GM18909 (cell line): ENCODE results near the gene LAMA4.
A peak's percentile ranks its signal among the peaks of the same experiment; 100 is the strongest.

Experiments
- ATAC-seq: cut with Tn5 transposase; IDR thresholded peaks from one replicate; pipeline ENCODE4 v1.9.1; 2021; ENCODE audit warnings: mild to moderate bottlenecking; ENCODE audit not compliant: unreplicated experiment, poor library complexity

LAMA4 gene

DNA sequence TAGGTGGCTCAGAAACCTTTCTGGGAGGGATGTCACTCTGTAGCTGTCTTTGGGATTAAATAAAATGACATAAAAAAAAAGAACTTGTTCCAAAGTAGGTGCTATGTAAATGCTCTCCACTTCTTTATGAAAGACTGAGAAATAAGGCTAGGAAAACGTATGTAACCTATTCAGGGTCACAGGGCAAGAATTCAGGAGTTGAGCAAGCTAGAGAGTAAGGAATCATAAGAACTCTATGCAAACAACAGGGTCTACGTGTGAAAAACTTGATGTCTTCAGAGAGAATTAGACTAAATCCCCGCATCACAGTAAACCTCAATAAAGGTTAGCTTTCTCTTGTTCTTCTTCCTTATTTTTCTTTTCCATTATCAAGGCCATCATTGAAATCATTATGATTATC is 59.2 kb downstream of the LAMA4 start:
- no peak for ATAC-seq

DNA sequence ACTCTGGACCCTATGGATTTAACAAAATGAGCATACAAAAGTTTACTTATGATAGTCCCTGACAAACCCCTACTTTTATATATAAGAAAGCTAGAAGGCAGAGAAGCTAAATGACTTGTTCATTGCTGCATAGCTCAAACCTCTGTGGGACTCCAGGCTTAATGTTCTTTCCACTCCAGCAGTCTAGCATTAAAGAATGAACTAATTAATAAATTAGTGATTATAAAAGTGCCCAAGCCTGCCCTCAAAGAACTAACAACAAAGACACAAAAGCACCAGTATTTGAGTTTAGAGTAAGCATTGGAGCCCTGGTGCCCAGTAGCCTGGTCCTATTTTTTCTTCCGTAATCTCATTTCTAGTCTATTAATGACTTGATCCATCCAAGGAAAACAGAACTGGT is 59.9 kb downstream of the LAMA4 start:
- no peak for ATAC-seq

DNA sequence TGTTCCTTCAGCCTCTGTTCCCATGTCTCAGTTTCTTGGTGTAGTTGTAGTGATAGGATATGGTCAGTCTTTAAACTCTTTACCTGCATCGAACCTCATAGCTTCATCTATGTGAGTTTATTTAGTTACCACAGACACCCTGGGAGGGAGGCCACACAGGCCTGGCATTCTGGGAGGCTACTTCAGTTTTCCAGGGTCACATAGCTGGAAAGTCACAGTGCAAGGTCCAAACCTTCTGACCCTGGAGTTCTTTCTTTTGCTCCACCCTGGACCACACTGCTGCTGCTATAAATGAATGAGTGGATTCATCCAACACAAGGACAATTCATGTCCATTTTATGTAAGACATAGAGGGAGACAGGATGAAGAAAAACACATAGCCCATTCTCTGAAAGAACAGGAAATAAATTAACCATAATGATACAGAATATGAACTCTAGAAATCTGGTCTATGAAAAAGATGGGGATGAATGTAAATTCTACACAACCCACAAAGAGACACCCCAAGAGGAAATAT is 60.8 kb downstream of the LAMA4 start:
- no peak for ATAC-seq

DNA sequence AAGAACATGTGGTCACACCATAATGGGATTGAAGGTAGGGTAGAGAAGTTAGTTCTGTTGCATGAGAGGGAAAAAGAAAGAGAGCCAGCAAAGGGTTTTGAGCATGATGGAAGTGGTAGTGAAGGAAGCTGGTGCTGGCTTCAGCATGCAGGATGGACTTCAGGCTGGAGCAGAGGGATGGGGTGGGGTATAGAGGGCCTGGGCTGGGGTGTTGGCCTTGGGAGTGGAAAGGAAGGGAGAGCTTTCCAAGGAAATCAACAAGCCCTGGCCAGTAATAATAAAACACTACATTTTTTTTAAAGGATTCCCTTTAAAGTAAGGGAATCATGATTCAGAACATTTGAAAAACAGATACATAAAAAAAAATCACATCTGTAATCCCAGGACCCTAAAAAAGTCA is 61.2 kb downstream of the LAMA4 start:
- no peak for ATAC-seq

DNA sequence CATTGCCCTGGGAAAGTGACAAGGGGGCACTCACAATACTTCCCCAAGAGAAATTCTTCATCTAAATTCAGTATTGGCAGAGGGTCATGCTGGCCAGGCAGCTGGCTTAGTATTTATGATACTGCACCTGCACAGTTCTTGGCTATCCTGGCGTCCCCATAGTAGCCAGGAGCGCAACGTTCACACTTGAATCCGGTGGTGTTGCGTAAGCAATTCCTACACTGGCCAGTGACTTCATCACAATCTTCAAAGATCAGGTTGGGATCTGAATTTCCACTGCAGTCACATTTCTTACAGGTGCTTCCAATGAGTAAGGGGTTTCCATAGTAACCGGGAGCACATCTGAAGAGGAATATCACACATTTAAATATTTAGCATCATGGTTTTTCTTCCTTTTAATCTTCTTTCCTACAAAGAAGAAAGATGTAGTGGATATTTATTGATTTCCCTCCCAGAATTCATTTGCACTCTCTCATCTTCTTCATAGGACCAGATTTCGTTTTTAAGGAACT is 62.8 kb downstream of the LAMA4 start:
- no peak for ATAC-seq

DNA sequence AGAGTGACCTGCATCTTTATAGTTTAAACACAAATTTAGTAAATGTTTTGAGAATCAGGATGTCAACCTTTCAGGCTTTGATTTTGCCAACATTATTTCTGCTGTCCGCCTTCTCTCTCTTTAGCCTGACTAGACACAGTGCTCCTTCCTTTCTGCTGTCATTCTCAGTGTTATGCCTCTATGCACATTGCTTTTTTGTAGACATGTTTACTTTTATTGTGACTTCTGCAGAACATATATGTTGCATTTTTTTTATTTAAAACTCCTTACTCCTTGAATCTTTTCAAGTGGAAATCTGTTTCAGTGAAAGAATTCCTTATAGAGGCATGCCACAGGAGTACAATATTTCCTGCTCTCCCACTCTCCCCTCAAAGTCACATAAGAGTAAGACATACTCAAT is 64.2 kb downstream of the LAMA4 start:
- ATAC-seq: no peak

DNA sequence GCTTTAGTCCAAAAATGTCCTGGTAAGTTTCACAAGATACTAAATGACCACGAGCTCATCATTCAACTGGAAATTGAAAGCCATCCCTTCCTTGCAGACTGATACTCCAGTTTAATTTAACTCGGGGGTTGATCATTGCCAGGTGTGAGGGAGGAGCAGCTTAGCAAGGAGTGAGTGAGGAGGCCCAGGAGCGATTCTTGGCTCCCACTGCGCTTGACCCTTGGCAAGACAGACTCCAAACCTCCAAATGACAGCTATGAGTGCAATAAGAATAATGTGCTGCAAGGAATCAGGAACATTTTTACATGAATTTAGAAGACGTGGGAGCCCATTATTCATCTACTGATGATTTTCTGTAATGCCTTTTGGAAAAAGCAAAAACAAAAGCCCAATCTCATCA is 64.9 kb downstream of the LAMA4 start:
- no peak for ATAC-seq

DNA sequence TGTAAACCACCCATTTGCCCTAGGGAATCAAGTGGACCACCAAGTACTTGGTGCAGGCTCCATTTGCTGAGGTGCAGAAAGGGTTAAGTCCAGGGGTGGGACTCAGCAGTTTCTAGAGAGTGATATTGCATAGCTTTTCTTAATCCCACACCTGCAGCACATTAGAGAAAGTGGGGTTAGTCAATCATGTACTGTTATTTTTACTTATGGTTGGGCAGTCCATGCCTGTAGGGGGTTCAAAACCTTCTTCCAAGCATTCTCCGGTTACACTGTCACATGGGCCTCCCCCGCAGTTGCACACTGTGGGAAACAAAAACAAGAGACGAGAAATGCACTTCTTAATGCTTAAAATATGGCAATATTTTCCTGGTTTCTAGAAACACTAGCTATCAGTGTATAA is 65.5 kb downstream of the LAMA4 start:
- no peak for ATAC-seq

DNA sequence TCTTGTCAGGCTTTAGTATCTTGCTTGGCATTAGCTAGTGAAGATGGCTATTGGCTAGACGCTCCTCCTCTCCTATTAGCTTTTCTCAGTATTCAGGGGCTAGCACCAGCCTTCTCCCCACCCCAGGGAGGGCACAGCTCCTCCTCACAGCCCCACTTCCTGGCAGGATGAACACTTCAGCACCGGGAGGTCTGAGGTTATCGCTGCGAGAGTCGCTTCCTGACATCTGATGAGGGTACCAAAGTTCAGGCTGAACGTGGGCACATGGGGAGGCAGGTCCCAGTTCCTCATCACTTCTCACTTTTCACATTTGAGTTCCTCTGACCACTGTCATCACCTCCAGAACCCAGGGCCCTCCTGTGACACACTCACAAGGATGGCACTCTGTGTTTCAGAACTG is 66.6 kb downstream of the LAMA4 start:
- no peak for ATAC-seq

DNA sequence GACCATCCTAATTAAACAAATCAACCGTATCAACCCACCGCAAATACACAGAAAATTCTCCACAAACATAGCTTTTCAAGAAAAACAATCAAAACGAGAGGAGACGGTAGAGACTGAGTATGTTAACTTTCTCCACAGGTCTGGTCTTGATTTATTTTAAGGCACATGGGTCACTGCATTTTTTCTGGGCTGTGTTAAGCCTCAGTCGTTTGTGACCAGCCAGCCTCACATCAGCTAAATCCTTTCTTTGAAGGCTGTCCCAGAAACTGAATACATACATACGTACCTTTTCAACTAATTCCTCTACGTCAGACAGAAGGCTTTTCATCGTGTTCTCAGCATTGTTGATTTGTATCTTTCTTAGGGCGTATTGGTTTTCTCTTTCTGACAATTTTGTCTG is 69.4 kb downstream of the LAMA4 start:
- no peak for ATAC-seq

DNA sequence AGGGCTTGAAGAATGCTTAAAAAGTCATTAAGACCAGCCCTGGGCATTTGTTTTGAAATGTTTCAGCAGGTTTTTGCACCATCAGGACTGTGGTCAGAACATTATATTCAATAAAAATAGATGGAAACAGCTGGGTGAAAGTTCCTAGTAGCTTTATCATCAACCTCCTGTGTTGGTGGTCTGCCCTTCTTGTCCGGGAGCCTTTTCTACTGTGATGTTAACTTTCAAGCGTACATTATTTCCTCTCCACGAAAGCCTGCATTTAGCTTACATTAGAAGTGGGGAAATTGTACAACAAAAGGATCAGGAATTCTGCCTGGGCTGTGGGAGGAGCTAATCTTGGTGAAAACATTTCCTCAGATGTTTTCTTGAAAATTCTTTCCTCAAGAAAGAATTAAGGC is 71.1 kb downstream of the LAMA4 start:
- ATAC-seq: no peak

DNA sequence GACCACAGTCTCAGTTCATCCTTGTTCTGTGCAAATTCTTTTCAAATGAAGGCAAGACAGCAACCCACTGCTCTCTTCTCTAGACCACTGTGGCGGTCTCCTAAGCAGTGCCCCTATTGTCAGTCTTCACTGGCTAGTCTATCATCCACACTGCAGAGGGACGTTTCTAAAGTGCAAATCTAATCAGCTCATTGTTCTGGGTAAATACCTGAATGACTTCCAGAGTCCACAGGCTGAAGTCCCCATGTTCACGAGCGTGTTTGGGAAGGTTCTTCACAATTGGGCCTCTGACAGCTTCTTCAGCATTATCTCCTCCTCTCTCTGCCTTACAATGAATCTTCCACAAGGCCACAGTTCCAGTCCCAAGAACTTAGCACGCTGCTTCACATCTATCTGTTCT is 73.2 kb downstream of the LAMA4 start:
- ATAC-seq: no peak

DNA sequence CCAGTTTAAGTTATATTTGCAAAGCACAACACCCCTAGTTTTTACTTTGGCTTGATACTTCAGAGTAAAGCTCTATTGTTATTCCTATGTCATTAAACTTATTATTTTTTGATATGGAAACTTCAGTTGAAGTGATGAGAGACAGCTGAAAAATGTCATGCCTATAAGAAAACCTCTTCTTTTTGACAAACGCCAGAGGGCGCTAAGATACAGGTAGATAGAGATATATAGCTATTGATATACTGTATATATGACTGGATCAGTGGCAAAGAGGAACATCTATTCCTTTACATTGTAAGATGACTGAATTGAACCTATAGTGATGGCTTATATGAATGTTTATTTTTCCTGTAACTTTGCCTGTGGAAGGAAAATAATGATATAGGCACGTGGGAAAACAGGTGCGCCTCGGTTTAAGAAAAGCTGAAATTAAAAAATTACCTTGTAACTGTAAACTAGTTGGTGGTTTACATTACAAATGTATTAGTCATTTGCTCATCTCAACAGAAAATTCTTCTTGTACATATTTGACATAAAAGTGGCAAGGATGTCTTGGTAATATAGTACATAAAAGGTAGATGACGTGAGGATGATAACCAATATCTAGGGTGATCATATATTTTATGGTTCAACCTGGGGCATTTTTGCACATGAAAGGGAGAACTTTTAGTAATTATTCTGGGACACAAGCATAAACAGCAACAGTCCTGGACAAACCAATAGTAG is 74.1 kb downstream of the LAMA4 start:
- ATAC-seq: peak; percentile 84

DNA sequence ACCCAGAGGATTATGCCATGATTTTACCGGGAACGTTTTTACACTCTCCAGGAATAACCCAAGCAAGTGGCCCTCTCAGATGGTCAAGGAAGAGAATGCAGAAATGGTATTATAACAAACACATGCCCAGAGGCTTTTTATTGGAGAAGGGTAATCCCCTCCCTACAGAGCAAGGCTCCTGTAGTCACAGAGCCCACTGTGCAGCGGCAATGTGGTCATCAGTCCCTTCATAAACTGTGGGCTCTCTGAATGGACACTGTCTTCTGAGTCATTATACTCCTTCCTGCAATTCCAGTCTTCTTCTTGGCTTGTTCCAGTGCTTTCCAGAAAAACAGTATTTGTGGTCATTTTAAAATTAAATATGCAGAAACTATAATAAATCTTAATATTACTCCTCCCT is 74.7 kb downstream of the LAMA4 start:
- ATAC-seq: no peak

DNA sequence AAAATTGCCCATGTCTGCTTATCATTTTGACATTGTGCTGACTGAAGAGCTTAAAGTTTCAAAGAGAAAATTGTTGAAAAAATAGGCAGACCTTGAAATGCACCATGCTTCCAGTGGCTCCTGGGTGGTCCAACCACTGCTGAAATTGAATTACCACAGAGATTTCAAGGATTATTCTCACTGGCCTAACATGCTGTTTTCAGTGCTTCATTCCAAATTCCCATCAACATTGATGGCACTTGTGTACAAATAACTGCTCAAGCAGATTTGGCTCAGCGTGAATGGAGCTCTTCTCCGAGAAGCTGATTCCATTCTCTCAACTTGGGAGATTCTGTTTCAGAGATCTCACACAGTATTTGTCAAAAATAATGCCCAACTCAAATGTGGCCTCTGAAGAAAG is 75.5 kb downstream of the LAMA4 start:
- ATAC-seq: no peak

DNA sequence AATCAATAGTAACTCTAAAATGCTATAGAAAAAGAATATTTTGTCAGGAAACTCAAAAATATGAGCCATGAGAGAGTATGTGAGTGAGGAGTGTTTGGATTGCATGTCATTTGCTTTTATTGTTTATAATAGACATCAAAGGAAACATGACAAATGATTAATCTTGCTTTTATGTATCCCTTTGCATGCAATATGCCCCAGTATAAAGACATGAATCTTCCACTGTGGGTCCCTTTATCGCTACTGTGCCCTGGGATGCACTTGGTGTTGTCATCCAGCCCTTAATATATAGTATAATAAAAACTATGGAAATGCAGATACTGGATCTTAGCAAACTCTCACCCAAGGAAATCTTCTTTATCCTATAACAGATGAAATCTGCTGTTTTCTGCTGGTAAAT is 77.3 kb downstream of the LAMA4 start:
- ATAC-seq: no peak

DNA sequence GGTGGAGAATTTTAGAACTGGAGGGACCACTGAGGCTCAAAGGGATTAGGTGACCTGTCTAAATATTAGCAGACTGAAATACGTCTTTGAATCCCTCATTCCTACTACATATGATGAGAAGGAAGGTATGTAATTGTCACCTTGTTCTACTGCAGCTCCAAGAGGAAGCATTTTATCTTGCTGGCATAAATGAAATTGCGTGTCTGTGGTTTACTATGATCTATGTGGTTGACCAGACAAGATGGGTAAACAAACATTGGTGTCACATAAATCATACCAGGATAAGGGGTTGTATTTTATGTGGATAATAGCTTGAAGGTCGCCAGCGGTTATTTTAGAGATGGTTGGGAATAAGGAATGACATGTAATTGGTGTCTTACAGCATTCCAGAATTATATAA is 78.2 kb downstream of the LAMA4 start:
- ATAC-seq: no peak

DNA sequence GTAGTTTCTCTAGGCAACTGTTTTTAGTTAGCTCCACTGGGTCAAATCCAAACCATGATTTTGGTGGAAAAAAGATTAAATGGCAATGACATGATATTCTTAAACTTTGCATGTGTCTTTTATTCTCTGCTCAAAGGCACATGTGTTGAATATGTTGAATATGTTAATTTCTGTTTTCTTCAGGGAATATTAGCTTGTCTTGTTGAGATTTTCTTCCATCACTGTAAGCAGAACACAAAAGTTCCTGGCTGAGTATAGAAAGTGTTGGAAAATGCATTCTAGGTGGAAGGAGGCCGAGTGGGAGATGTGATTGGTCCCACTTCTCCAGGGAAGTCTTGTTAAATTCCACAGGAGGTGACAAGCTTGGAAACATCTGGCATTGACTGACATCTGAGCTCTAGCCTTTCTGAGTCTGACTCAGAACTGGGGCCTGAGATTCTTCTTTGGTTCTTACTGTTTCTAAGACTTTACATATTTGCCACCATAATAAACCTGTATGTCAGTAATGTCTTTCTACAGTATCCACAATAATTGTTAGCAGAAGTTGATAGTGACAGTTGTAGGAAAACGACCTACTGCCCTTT is 81.1 kb downstream of the LAMA4 start:
- ATAC-seq: no peak

DNA sequence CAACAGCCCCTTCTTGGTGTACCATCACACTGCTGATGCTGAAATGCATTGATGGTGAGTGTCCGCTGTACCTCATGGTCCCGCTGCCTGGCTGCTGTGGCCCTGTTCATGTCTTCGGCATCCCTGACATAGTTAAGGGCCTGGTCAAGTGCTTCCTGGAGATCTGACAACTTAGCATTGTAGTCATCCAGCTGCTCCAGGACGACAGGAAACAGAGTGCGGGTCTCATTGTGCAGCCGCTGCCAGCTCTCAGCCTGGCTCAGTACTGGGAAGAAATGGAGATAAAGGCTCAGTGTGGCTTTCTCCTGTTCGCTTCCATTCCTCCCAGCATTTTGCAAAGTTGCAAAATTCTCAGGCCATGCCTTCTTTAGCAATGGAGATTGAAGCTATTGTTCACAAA is 81.8 kb downstream of the LAMA4 start:
- no peak for ATAC-seq

DNA sequence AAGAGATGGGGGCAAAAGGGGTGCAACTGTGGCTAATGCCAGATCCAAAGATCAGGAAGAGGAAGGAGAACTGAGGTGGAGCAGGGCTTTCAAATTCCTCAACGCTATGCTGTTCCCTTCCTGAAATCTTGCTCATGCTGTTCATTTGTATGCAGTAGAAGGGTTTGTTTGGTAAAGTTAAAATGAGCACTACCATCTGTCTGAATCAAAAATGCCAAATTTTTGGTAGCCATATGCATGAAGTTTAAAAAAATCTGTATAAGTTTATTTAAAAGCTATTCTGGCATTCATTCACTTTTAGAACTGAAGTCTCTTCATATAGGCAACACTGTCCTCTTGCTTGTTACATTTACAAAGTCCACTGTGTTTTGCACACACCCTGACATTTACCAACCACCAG is 84.8 kb downstream of the LAMA4 start:
- ATAC-seq: no peak

DNA sequence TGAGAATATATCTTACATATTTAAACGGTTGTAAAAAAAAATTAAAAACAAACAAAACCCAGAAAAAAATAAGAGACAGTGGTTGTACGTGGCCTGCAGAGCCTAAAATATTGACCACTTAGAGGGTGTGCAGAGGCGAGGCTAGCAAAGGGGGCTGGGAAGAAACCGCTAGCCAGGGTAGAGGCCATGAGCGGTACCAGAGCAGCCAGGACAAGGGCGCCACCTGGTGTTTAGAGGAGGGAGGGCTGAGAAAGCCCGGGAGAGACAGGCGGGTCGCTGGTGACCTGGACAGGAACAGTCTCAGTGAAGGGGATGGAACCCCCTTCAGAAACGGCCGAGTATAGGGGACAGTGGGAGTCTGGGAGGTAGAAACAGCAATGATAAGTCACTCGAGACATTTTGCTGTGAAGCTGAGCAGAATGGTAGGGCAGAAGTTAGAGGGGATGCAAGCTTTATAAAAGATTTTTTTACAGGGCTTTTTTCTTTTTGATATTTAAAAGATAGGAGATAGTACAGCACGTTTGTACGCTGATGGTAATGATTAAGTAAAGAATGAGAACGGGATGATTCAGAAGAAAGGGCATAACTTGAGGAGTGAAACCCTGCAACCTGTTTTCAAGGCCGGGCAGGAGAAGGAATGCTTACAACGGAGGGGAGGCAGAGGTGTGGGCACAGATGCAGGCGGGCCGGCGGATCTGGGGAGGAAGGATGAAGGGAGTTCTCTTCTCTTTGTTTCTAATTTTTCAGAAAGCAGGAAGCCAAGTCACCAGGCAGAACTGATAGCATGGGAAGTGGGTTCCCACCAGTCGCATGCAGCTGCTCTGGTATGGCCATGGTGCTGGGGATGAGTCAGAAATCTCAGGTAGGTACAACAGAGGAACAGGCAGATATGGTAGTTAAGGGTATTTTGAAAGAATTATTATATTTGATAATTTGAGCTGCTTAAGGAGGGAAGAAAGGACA is 90.8 kb downstream of the LAMA4 start:
- ATAC-seq: peak; percentile 99
